Prostate gland (tissue), 2 donors: ENCODE measurements around the gene SUCNR1. TPM values are rescaled to one million over a fixed set of nuclear protein-coding genes. Genes with fewer than 3 reads are reported as not detected.
"Not testable (repeated sequence)": the region's sequence is repeated elsewhere in the genome, so short reads cannot be mapped to it uniquely, and the experiment has no call there.

Source experiments
- DNase-seq: peaks from one replicate; pipeline ENCODE4 v3.0.0-alpha.2; 2019; ENCODE audit warnings: low spot score
- H3K27ac ChIP-seq, 2 donors: fragments of 200-600 bp; sonication (generic); 2 replicates each; pipeline ENCODE4 v1.5.1; 2017 to 2019
- H3K27me3 ChIP-seq: fragments of 200-600 bp; sonication (generic); replicated peaks from 2 replicates; pipeline ENCODE4 v1.5.1; 2019; ENCODE audit not compliant: insufficient read depth
- H3K36me3 ChIP-seq, 2 donors: fragments of 200-600 bp; sonication (generic); 1 replicate in 1 of 2; 2 replicates in 1 of 2; pipeline versions ENCODE4 v1.5.1 to v1.8.1; 2017 to 2019
- H3K4me1 ChIP-seq: fragments of 200-600 bp; sonication (generic); replicated peaks from 2 replicates; pipeline ENCODE4 v1.5.1; 2019
- H3K4me3 ChIP-seq, 2 donors: fragments of 200-600 bp; sonication (generic); 2 replicates each; pipeline ENCODE4 v1.5.1; 2017 to 2019
- H3K9me3 ChIP-seq: fragments of 200-600 bp; sonication (generic); 2 replicates; pipeline ENCODE4 v1.5.1; 2017
- POLR2A ChIP-seq: fragments of 450-650 bp; IDR thresholded peaks from one replicate; pipeline ENCODE4 v1.6.1; 2016; ENCODE audit warnings: antibody characterized with exemption, mild to moderate bottlenecking
- POLR2AphosphoS5 ChIP-seq: sonication (generic); formaldehyde crosslinking; IDR thresholded peaks from one replicate; pipeline ENCODE4 v1.6.1; 2017; ENCODE audit warnings: antibody characterized with exemption
- WGBS: methylation state at CpG from one replicate; pipeline ENCODE4 v1.1.5; 2018; 5-methylcytosine and 5-hydroxymethylcytosine counted together
- intact Hi-C: fragments of 100-400 bp; cut with DNase I; formaldehyde crosslinking; loops from one replicate; pipeline ENCODE4 v1.14.2; 2022
- total RNA-seq, 2 donors: library from RNA; depleted of rRNA; stranded (reverse); fragments of >200 nt; gene quantifications; one replicate each; pipeline ENCODE4 v1.1.0, GENCODE V29; 2016
- TF ChIP-seq, protein P1 (sequence below), 4 experiments: fragments of 200-600 bp in 2 of 4; fragments of 450-650 bp in 2 of 4; sonication (generic) in 2 of 4; IDR thresholded peaks; 1 replicate in 3 of 4; 2 replicates in 1 of 4; pipeline ENCODE4 v1.5.1; 2016 to 2019; ENCODE audit warnings: antibody characterized with exemption in 4 of 4, mild to moderate bottlenecking in 2 of 4, moderate library complexity in 2 of 4

Gene SUCNR1
- total RNA-seq, 2 donors from 2014 or later: not detected

DNA sequence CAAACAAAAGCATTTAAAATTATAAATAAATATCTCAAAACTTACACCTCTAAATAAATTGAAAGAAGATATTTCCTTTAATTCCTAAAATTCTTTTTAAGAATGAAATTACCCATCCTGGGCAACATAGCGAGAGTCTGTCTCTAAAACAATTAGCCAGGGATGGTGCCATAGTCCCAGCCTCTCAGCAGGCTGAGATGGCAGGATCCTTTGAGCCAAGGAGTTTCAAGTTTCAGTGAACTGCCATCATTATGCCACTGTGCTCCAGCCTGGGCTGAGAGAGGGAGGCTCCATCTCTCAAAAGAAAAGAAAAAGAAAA is 34.2 kb upstream of the SUCNR1 start:
- intact Hi-C loops: loop anchor here (5.0 kb wide), 1 partner anchor 397 kb away; no protein-coding TSS in a partner anchor
- H3K4me3 ChIP-seq: no peak overlapping the region
- 82% methylated on average over 1 of the region's 1 CpG for WGBS

DNA sequence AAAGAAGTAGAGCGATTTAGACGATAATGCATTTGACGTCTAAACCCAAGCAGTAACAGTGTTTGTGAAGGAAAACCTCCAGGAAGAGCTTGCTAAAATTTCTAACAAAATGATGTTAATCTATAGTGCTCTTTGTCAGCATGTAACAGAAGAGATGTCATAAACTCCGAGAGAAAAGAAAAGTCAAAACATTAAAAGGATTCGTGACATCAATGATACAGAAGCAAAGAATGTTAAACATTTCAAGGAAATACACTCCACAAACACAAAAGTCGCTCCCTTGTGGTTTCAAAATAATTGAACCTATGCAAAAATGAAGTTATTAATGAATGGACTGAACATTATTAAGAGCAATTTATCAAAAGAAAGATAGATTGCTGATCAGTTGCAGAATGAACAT is 31.6 kb upstream of the SUCNR1 start:
- Histone ChIP-seq H3K4me3 (no peak overlapping the region), H3K27ac (no peak overlapping the region), H3K9me3 (no peaks in the 10 kb centered on the region), H3K36me3 (no peaks in the 10 kb centered on the region), H3K4me1 (no peaks in the 10 kb centered on the region), H3K27me3 (no peaks in the 10 kb centered on the region)
- TF ChIP-seq, protein P1, sequence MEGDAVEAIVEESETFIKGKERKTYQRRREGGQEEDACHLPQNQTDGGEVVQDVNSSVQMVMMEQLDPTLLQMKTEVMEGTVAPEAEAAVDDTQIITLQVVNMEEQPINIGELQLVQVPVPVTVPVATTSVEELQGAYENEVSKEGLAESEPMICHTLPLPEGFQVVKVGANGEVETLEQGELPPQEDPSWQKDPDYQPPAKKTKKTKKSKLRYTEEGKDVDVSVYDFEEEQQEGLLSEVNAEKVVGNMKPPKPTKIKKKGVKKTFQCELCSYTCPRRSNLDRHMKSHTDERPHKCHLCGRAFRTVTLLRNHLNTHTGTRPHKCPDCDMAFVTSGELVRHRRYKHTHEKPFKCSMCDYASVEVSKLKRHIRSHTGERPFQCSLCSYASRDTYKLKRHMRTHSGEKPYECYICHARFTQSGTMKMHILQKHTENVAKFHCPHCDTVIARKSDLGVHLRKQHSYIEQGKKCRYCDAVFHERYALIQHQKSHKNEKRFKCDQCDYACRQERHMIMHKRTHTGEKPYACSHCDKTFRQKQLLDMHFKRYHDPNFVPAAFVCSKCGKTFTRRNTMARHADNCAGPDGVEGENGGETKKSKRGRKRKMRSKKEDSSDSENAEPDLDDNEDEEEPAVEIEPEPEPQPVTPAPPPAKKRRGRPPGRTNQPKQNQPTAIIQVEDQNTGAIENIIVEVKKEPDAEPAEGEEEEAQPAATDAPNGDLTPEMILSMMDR (IDR thresholded peaks at IDR 0.05): no peak
- TF ChIP-seq POLR2A: no peak
- TF ChIP-seq POLR2AphosphoS5: no peak
- intact Hi-C loops: no loop called here
- no peak for DNase-seq
- 80% methylated on average over 6 of the region's 6 CpGs for WGBS

More for the DNA sequence above, 34.2 kb upstream of the SUCNR1 start:
- Histone ChIP-seq H3K9me3 (no peaks in the 10 kb centered on the region), H3K4me1 (no peaks in the 10 kb centered on the region), H3K36me3 (no peaks in the 10 kb centered on the region), H3K27ac (no peak overlapping the region), H3K27me3 (no peaks in the 10 kb centered on the region)
- no peak for DNase-seq
- TF ChIP-seq POLR2A: no peak
- no peak for TF ChIP-seq POLR2AphosphoS5
- TF ChIP-seq, protein P1 (IDR thresholded peaks at IDR 0.05): no peak

DNA sequence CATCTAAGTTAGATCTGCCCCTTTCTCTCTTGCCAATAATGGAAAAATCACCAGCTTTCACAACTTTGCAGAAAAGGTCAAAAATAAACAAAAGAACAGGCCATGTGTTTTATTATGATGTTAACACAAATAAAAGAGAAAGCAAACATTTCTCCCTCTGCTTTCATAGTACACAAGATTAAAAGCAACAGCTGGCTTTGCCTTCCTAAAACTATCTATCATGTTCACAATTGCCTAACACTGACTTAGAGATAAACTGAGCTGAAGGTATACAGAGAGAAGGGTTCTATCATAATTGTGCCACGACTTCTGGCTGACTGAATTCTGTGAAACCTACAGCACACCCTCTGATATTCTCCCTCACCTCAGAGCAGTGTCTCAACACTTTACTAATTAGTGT is 30.2 kb upstream of the SUCNR1 start:
- Histone ChIP-seq H3K27ac (no peak overlapping the region), H3K9me3 (no peaks in the 10 kb centered on the region), H3K4me3 (no peak overlapping the region), H3K27me3 (no peaks in the 10 kb centered on the region), H3K4me1 (no peaks in the 10 kb centered on the region), H3K36me3 (no peaks in the 10 kb centered on the region)
- DNase-seq: no peak
- WGBS: 21% methylated on average over 1 of the region's 1 CpG
- intact Hi-C loops: no loop called here
- TF ChIP-seq POLR2AphosphoS5 (no peak), POLR2A (no peak)
- TF ChIP-seq, protein P1 (IDR thresholded peaks at IDR 0.05): no peak

DNA sequence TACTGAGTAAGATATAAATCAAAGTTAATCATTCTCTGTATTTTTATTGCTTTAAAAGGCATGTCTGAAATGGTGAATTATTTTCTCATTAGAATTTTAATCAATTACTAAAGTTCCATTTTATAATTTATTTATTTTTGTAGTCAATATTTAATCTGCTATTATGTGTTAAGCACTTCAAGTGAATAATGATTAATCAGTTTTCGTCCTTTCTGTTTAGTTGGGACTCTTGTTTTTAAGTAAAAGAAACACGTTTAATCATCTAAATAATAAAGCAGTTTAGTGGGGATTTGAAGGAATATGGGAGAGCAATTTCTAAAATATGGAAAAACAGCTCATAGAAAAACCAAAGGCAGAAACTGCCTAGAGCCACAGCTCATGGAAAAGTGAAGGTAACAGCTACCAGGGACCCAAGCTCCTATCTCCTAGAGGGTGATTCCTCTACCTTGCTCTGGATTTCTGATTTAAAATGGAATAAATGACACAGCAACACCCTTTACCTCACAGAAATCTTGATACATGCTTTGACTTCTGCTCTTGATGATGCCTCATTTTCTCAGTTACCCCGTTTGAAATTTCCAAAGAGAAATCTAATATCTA is 28.0 kb upstream of the SUCNR1 start:
- no peaks in the 10 kb centered on the region for H3K4me1 ChIP-seq
- no peak overlapping the region for H3K27ac ChIP-seq
- 62% methylated on average over 3 of the region's 3 CpGs for WGBS
- no peaks in the 10 kb centered on the region for H3K27me3 ChIP-seq
- intact Hi-C loops: no loop called here
- no peaks in the 10 kb centered on the region for H3K9me3 ChIP-seq
- DNase-seq: no peak
- no peak overlapping the region for H3K4me3 ChIP-seq
- H3K36me3 ChIP-seq: no peaks in the 10 kb centered on the region
- TF ChIP-seq POLR2AphosphoS5 (no peak), POLR2A (no peak)
- TF ChIP-seq, protein P1 (IDR thresholded peaks at IDR 0.05): no peak

DNA sequence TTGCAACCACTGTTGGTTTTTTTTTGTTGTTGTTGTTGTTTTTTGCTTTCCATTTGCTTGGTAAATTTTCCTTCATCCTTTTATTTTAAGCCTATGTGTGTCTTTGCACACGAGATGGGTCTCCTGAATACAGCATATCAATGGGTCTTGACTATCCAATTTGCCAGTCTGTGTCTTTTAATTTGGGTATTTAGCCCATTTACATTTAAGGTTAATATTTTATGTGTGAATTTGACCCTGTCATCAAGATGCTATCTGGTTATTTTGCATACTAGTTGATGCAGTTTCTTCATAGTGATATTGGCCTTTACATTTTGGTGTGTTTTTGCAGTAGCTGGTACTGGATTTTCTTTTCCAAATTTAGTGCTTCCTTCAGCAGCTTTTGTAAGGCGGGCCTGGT is 23.4 kb upstream of the SUCNR1 start:
- H3K27ac ChIP-seq, H3K36me3 ChIP-seq, H3K27me3 ChIP-seq, H3K4me3 ChIP-seq, intact Hi-C loops, H3K4me1 ChIP-seq, DNase-seq, H3K9me3 ChIP-seq: not testable (repeated sequence)
- WGBS: 96% methylated on average over 2 of the region's 2 CpGs
